Prostate gland (tissue), 2 donors: ENCODE results near the gene DKK3. TPM values are rescaled to one million over a fixed set of nuclear protein-coding genes. Genes with fewer than 3 reads are reported as not detected.

ENCODE experiments used
- DNase-seq: peaks from one replicate; pipeline ENCODE4 v3.0.0-alpha.2; 2019; ENCODE audit warnings: low spot score
- H3K27ac ChIP-seq, 2 donors: fragments of 200-600 bp; sonication (generic); 2 replicates each; pipeline ENCODE4 v1.5.1; 2017 to 2019
- H3K27me3 ChIP-seq: fragments of 200-600 bp; sonication (generic); replicated peaks from 2 replicates; pipeline ENCODE4 v1.5.1; 2019; ENCODE audit not compliant: insufficient read depth
- H3K36me3 ChIP-seq, 2 donors: fragments of 200-600 bp; sonication (generic); 1 replicate in 1 of 2; 2 replicates in 1 of 2; pipeline versions ENCODE4 v1.5.1 to v1.8.1; 2017 to 2019
- H3K4me1 ChIP-seq: fragments of 200-600 bp; sonication (generic); replicated peaks from 2 replicates; pipeline ENCODE4 v1.5.1; 2019
- H3K4me3 ChIP-seq, 2 donors: fragments of 200-600 bp; sonication (generic); 2 replicates each; pipeline ENCODE4 v1.5.1; 2017 to 2019
- H3K9me3 ChIP-seq: fragments of 200-600 bp; sonication (generic); 2 replicates; pipeline ENCODE4 v1.5.1; 2017
- CTCF ChIP-seq, 4 experiments: fragments of 200-600 bp in 2 of 4; fragments of 450-650 bp in 2 of 4; sonication (generic) in 2 of 4; IDR thresholded peaks; 1 replicate in 3 of 4; 2 replicates in 1 of 4; pipeline ENCODE4 v1.5.1; 2016 to 2019; ENCODE audit warnings: antibody characterized with exemption in 4 of 4, mild to moderate bottlenecking in 2 of 4, moderate library complexity in 2 of 4
- POLR2A ChIP-seq: fragments of 450-650 bp; IDR thresholded peaks from one replicate; pipeline ENCODE4 v1.6.1; 2016; ENCODE audit warnings: antibody characterized with exemption, mild to moderate bottlenecking
- POLR2AphosphoS5 ChIP-seq: sonication (generic); formaldehyde crosslinking; IDR thresholded peaks from one replicate; pipeline ENCODE4 v1.6.1; 2017; ENCODE audit warnings: antibody characterized with exemption
- WGBS: methylation state at CpG from one replicate; pipeline ENCODE4 v1.1.5; 2018; 5-methylcytosine and 5-hydroxymethylcytosine counted together
- intact Hi-C: fragments of 100-400 bp; cut with DNase I; formaldehyde crosslinking; loops from one replicate; pipeline ENCODE4 v1.14.2; 2022
- total RNA-seq, 2 donors: library from RNA; depleted of rRNA; stranded (reverse); fragments of >200 nt; gene quantifications; one replicate each; pipeline ENCODE4 v1.1.0, GENCODE V29; 2016

The DKK3 gene
- total RNA-seq, 2 donors from 2014 or later: 160 to 273 TPM

DNA sequence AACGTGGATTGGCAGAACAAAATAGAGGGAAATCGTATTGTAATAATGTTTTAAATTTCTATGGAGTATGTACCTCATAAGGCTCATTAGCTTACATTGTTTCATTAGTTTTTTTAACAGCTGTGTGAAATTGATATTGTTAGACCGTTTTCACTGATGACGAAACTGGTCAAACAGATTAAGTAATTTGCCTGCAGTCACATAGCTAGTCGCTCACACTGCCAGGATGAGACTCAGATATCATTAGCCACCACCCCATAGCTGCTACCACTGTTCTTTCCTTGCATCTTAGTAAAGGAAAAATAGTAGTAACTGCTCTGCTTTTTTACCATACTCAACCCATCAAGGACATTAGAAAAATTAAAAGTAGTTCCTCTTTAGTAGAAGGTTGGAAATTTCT is 64.0 kb downstream of the DKK3 start:
- H3K27ac ChIP-seq: no peak overlapping the region
- no peaks in the 10 kb centered on the region for H3K36me3 ChIP-seq
- H3K27me3 ChIP-seq: no peaks in the 10 kb centered on the region
- intact Hi-C loops: no loop called here
- H3K4me1 ChIP-seq: no peaks in the 10 kb centered on the region
- WGBS: 81% methylated on average over 5 of the region's 5 CpGs
- no peak overlapping the region for H3K4me3 ChIP-seq
- no peaks in the 10 kb centered on the region for H3K9me3 ChIP-seq
- TF ChIP-seq CTCF (IDR thresholded peaks at IDR 0.05): no peak
- DNase-seq: no peak

- no peak overlapping the region for H3K27ac ChIP-seq
- intact Hi-C loops: no loop called here
- H3K4me1 ChIP-seq: no peaks in the 10 kb centered on the region
- no peaks in the 10 kb centered on the region for H3K27me3 ChIP-seq
- no peak for DNase-seq
- H3K36me3 ChIP-seq: no peaks in the 10 kb centered on the region
- no peaks in the 10 kb centered on the region for H3K9me3 ChIP-seq
- H3K4me3 ChIP-seq: no peak overlapping the region
- 92% methylated on average over 3 of the region's 3 CpGs for WGBS
- TF ChIP-seq POLR2AphosphoS5: no peak
- no peak for TF ChIP-seq POLR2A
- TF ChIP-seq CTCF (IDR thresholded peaks at IDR 0.05): no peak
Observed at GRCh38 chr11:11942668-11943067, 65.8 kb downstream of the DKK3 start.

DNA sequence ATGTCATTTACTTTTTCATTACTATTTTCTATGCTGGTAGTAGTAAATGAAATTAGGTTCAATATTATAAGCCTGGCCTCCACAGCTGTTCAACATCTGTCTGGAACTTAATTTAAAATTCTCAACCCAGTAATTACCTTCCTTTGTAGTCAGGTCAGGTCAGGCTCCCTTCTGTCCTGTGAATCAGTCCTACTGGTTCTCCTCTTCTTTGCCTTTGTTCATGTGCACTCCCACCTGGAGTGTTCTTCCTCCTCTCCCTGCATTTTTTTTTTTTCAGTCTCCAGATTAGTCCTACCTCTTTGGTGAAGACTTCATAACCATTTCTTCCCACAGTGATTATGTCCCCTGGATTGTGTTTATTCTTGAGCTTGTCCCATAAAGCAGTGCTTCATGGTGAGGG is 67.9 kb downstream of the DKK3 start:
- no peaks in the 10 kb centered on the region for H3K4me1 ChIP-seq
- intact Hi-C loops: no loop called here
- H3K27ac ChIP-seq: no peak overlapping the region
- no peak for DNase-seq
- no peaks in the 10 kb centered on the region for H3K9me3 ChIP-seq
- no peaks in the 10 kb centered on the region for H3K27me3 ChIP-seq
- TF ChIP-seq CTCF (IDR thresholded peaks at IDR 0.05): no peak
- no peak for TF ChIP-seq POLR2A
- H3K36me3 ChIP-seq: no peaks in the 10 kb centered on the region
- H3K4me3 ChIP-seq: no peak overlapping the region

GRCh38 chr11:11937957-11938356 is 70.5 kb downstream of the DKK3 start:
- no peak for DNase-seq
- WGBS: 89% methylated on average over 1 of the region's 1 CpG
- no peaks in the 10 kb centered on the region for H3K36me3 ChIP-seq
- no peak overlapping the region for H3K4me3 ChIP-seq
- no peaks in the 10 kb centered on the region for H3K27me3 ChIP-seq
- H3K4me1 ChIP-seq: no peaks in the 10 kb centered on the region
- TF ChIP-seq POLR2AphosphoS5 (no peak), CTCF (IDR thresholded peaks at IDR 0.05) (no peak), POLR2A (no peak)
- intact Hi-C loops: no loop called here
- no peaks in the 10 kb centered on the region for H3K9me3 ChIP-seq
- no peak overlapping the region for H3K27ac ChIP-seq

DNA sequence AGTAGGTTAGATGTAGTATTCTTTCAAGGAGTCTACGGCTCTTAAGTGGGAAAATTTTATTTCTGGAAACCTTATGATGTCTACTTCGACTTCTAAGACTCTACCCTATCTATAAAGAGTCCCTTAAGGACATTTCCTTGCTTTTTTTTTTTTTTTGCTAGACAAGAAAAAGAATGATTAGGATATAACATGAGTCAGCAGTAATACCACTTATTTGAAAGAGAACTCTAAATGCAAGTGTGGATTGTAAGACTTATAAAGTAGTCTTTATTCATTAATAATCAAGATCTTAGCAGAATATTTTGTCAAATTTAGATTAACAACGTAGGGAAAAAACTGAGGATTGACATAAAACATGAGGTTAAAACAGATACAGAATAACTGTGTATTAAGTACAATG is 71.0 kb downstream of the DKK3 start:
- intact Hi-C loops: no loop called here
- TF ChIP-seq CTCF (IDR thresholded peaks at IDR 0.05): no peak
- no peak for TF ChIP-seq POLR2AphosphoS5
- TF ChIP-seq POLR2A: no peak
- Histone ChIP-seq H3K27me3 (no peaks in the 10 kb centered on the region), H3K36me3 (no peaks in the 10 kb centered on the region), H3K4me3 (no peak overlapping the region), H3K27ac (no peak overlapping the region), H3K4me1 (no peaks in the 10 kb centered on the region), H3K9me3 (no peaks in the 10 kb centered on the region)
- whole genome bisulfite sequencing: 81% methylated on average over 3 of the region's 3 CpGs
- DNase-seq: no peak
